Ovary (tissue), 9 donors: ENCODE results near the gene CYTH2. TPM values are rescaled to one million over a fixed set of nuclear protein-coding genes. Genes with fewer than 3 reads are reported as not detected.
"Not testable (repeated sequence)": the region's sequence is repeated elsewhere in the genome, so short reads cannot be mapped to it uniquely, and the experiment has no call there.

Source experiments
- DNase-seq, 5 donors: peaks; one replicate each; pipeline ENCODE4 v3.0.0-alpha.2; 2019 to 2020
- H3K27ac ChIP-seq, 2 donors: fragments of 200-600 bp; one replicate each; pipeline versions ENCODE4 v1.5.1 to v1.8.0; 2019 to 2022
- H3K27me3 ChIP-seq: fragments of 200-600 bp; one replicate; pipeline ENCODE4 v1.8.0; 2022
- H3K36me3 ChIP-seq: fragments of 200-600 bp; sonication (generic); one replicate; pipeline ENCODE4 v1.5.1; 2019
- H3K4me1 ChIP-seq: one replicate; pipeline ENCODE4 v1.8.1; 2013; ENCODE audit warnings: mild to moderate bottlenecking, moderate library complexity; ENCODE audit not compliant: insufficient read depth
- H3K4me3 ChIP-seq: fragments of 200-600 bp; sonication (generic); one replicate; pipeline ENCODE4 v1.5.1; 2017
- H3K9me3 ChIP-seq, 2 donors: fragments of 200-600 bp in 1 of 2; sonication (generic) in 1 of 2; one replicate each; pipeline versions ENCODE4 v1.5.1 to v1.8.1; 2013 to 2019; ENCODE audit warnings: mild to moderate bottlenecking in 1 of 2, moderate library complexity in 1 of 2
- CTCF ChIP-seq, 3 donors: fragments of 450-650 bp in 2 of 3; fragments of 200-600 bp in 1 of 3; IDR thresholded peaks; one replicate each; pipeline versions ENCODE4 v1.5.1 to v1.8.0; 2016 to 2022; ENCODE audit warnings: antibody characterized with exemption in 3 of 3, mild to moderate bottlenecking in 1 of 3
- EP300 ChIP-seq: sonication (generic); formaldehyde crosslinking; IDR thresholded peaks from one replicate; pipeline ENCODE4 v1.6.1; 2017; ENCODE audit warnings: antibody characterized with exemption
- POLR2A ChIP-seq: fragments of 450-650 bp; IDR thresholded peaks from one replicate; pipeline ENCODE4 v1.6.1; 2017; ENCODE audit warnings: antibody characterized with exemption, mild to moderate bottlenecking, moderate library complexity
- WGBS, 3 donors: extraction: QIAGEN DNeasy Blood & Tissue Kit in 1 of 3; methylation state at CpG; one replicate each; pipeline versions ENCODE4 v1.1.5 to v1.1.7; 2013 to 2017; 5-methylcytosine and 5-hydroxymethylcytosine counted together
- intact Hi-C, 4 donors: fragments of 100-400 bp; cut with DNase I; formaldehyde crosslinking; loops; one replicate each; pipeline versions ENCODE4 v1.11.0 to v1.15.1; 2022 to 2023
- polyA plus RNA-seq, 2 donors: library from polyadenylated mRNA; stranded (reverse); fragments of 200-250 nt in 1 of 2; fragments of 350-450 nt in 1 of 2; fragmentation: Illumina TruSeq in 1 of 2; extraction: RNeasy Lipid Tissue Mini Kit (QIAGEN cat#74804) in 1 of 2; gene quantifications; one replicate each; pipeline ENCODE4 v1.2.3, GENCODE V29; 2013 to 2014
- total RNA-seq, 7 donors: library from RNA; depleted of rRNA in 2 of 7; stranded (reverse); fragments of >200 nt in 2 of 7; fragmentation: NEBNext Ultra II Directional in 3 of 7; extraction: Animal tissue kit (Norgen Biotek cat#: 25700) in 3 of 7; gene quantifications; one replicate each; pipeline versions ENCODE4 v1.1.0 to v1.2.4, GENCODE V29; 2016 to 2023
- donor health status: DM: no; HTN: no; CAD: no; lungs with moderate emphysema.
- donor health status: DM: no; HTN: no; CAD: no.
- donor health status: Bipolar disorder and iron deficiency.
- donor health status: DM: yes; HTN: yes; CAD: no.
- donor health status: DM: no; HTN: no; CAD: no.
- donor health status: DM: yes; HTN: yes; CAD: no.

The CYTH2 gene
- total and polyA plus RNA-seq, 9 donors: 27.6 to 66.5 (median 49.4) TPM

GRCh38 chr19:48514123-48514458, 44.9 kb downstream of the CYTH2 start:
- H3K4me1 ChIP-seq: peaks cover 2% of the 10 kb centered on the region
- H3K27me3 ChIP-seq: peaks cover 6% of the 10 kb centered on the region
- H3K36me3 ChIP-seq: no peaks in the 10 kb centered on the region
- H3K4me3 ChIP-seq: no peak overlapping the region
- 31 to 36% (median 34%) methylated on average over 11 of the region's 11 CpGs for WGBS, 3 donors
- no peaks in the 10 kb centered on the region for H3K9me3 ChIP-seq
- intact Hi-C loops: no loop called here
- DNase-seq: no peak
- TF ChIP-seq EP300 (no peak), POLR2A (no peak), CTCF (IDR thresholded peaks at IDR 0.05) (no peak)
- H3K27ac ChIP-seq: no peak overlapping the region

DNA sequence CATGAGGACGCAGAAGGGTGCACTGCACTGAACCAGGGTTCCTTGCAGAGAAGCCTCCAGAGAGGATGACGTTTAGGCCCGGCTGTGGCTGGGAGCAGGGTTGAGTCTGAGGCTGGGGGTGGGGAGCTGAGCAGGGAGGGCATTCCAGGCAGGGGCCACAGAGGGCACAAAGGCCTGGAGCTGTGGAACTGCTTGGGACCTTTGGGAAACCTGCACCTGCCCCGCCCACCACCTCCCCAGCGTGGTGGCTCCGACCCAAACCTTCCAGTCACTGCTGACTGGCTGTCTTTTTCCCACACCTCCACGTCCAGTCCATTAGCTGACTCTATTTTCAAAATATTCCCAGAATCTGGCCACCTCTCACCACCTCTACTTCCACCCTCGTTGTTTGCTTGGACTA, 47.4 kb downstream of the CYTH2 start:
- Histone ChIP-seq H3K4me3 (no peak overlapping the region), H3K36me3 (no peaks in the 10 kb centered on the region), H3K9me3 (no peaks in the 10 kb centered on the region), H3K4me1 (peaks cover 2% of the 10 kb centered on the region), H3K27ac (no peak overlapping the region), H3K27me3 (peaks cover 6% of the 10 kb centered on the region)
- DNase-seq: no peak
- intact Hi-C loops: loop anchor here in 1 of 4 donors (2.0 kb wide), 1 partner anchor 56 kb away; no protein-coding TSS in a partner anchor
- WGBS, 3 donors: 72 to 77% (median 76%) methylated on average over 8 of the region's 8 CpGs
- TF ChIP-seq EP300: no peak
- TF ChIP-seq CTCF (IDR thresholded peaks at IDR 0.05): no peak
- TF ChIP-seq POLR2A: no peak

DNA sequence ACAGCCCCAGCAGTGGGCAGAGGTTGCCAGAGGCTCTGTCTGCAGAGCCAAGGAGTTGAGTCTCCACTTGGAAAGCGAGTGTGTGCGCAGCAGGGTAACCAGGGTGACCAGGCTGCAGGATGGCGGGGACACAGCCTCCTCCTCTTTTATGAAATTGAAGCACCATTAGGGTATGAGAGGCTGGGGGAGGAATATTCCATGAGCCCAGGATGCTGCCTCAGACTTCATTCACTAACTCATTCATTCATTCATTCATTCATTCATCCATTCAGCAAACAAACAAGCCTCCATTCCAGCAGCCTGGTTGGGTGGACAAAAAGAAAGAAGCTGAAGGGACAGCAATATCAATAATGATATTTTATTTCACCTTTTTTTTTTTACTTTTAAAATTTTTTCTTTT, 49.0 kb downstream of the CYTH2 start:
- Histone ChIP-seq H3K4me3 (no peak overlapping the region), H3K27ac (no peak overlapping the region), H3K36me3 (no peaks in the 10 kb centered on the region), H3K27me3 (no peaks in the 10 kb centered on the region), H3K9me3 (no peaks in the 10 kb centered on the region), H3K4me1 (peaks cover 2% of the 10 kb centered on the region)
- intact Hi-C loops: no loop called here
- DNase-seq: no peak
- no peak for TF ChIP-seq CTCF (IDR thresholded peaks at IDR 0.05)
- TF ChIP-seq EP300: no peak
- TF ChIP-seq POLR2A: no peak
- 82 to 88% (median 84%) methylated on average over 3 of the region's 3 CpGs for WGBS, 3 donors

DNA sequence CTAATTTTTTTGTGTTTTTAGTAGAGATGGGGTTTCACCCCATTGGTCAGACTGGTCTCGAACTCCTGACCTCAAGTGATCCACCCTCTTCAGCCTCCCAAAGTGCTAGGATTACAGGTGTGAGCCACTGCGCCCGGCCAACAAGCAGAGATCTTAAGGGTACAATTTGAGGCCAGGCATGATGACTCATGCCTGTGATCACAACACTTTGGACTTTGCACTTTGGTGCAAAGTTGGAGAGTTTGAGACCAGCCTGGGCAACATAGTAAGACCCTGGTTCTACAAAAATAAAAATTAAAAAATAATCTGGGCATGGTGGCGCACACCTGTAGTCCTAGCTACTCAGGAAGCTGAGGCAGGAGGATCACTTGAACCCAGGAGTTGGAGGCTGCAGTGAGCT, 50.3 kb downstream of the CYTH2 start:
- intact Hi-C loops, H3K36me3 ChIP-seq, H3K9me3 ChIP-seq, H3K27me3 ChIP-seq, H3K4me3 ChIP-seq, DNase-seq, H3K4me1 ChIP-seq, H3K27ac ChIP-seq: not testable (repeated sequence)
- 88 to 92% (median 88%) methylated on average over 4 of the region's 4 CpGs for WGBS, 3 donors

DNA sequence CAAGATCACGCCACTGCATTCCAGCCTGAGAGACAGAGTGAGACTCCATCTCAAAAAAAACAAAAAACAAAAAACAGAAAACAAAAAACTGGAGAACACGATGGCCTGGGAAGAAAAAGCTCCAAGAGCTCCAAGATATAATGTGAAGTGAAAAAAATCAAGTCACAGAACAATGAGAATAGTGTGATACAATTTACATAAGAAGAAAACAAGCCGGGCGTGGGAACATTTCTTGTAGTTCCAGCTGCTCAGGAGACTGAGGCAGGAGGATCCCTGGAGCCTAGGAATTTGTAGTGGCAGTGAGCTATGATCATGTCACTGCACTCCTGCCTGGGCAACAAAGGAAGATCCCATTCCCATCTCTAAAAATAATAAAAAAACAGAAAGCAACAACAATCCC, 51.0 kb downstream of the CYTH2 start:
- Histone ChIP-seq H3K4me3 (no peak overlapping the region), H3K9me3 (peaks cover 0 to 5% of the 10 kb centered on the region in 2 donors), H3K27ac (no peak overlapping the region), H3K4me1 (no peaks in the 10 kb centered on the region), H3K27me3 (no peaks in the 10 kb centered on the region), H3K36me3 (no peaks in the 10 kb centered on the region)
- DNase-seq: no peak
- intact Hi-C loops: no loop called here
- 30 to 44% (median 32%) methylated on average over 4 of the region's 4 CpGs for WGBS, 3 donors
- TF ChIP-seq CTCF (IDR thresholded peaks at IDR 0.05) (no peak), POLR2A (no peak), EP300 (no peak)
